Stimulated activated CD8-positive, alpha-beta memory T cell treated with anti-CD3 and anti-CD28 coated beads, Interleukin-12 subunit alpha, Interleukin-12 subunit beta, amount 100 ng/mL, for 24 hours (primary cell): Measurements from ENCODE around the gene BICD2.

Experiments used
- DNase-seq: peaks from one replicate; pipeline ENCODE4 v3.0.0-alpha.2; 2020; ENCODE audit errors: extremely low read depth

Gene BICD2

GRCh38 chr9:92714787-92715487, 49.7 kb downstream of the BICD2 start:
- no peak for DNase-seq

- no peak for DNase-seq
Observed at GRCh38 chr9:92714016-92714415, 50.6 kb downstream of the BICD2 start.

GRCh38 chr9:92713528-92713927, 51.1 kb downstream of the BICD2 start:
- DNase-seq: no peak

GRCh38 chr9:92712767-92713166, 51.9 kb downstream of the BICD2 start:
- DNase-seq: no peak

- DNase-seq: no peak
Observed at GRCh38 chr9:92711844-92712243, 52.8 kb downstream of the BICD2 start.

GRCh38 chr9:92711146-92711545, 53.5 kb downstream of the BICD2 start:
- DNase-seq: no peak

GRCh38 chr9:92710368-92710767, 54.3 kb downstream of the BICD2 start:
- DNase-seq: no peak

GRCh38 chr9:92709954-92710353, 54.7 kb downstream of the BICD2 start:
- no peak for DNase-seq

GRCh38 chr9:92709240-92709639, 55.4 kb downstream of the BICD2 start:
- no peak for DNase-seq

GRCh38 chr9:92707530-92707929, 57.1 kb downstream of the BICD2 start:
- no peak for DNase-seq

- DNase-seq: no peak
Observed at GRCh38 chr9:92706218-92706940, 58.3 kb downstream of the BICD2 start.

GRCh38 chr9:92704528-92704927, 60.1 kb downstream of the BICD2 start:
- DNase-seq: no peak

- DNase-seq: no peak
Observed at GRCh38 chr9:92696619-92697018, 68.0 kb downstream of the BICD2 start.

GRCh38 chr9:92686954-92687353, 77.7 kb downstream of the BICD2 start:
- DNase-seq: no peak

- DNase-seq: no peak
Observed at GRCh38 chr9:92685022-92685421, 79.6 kb downstream of the BICD2 start.

GRCh38 chr9:92682269-92682668, 82.4 kb downstream of the BICD2 start:
- DNase-seq: no peak

GRCh38 chr9:92680166-92681119, 84.2 kb downstream of the BICD2 start:
- no peak for DNase-seq

- DNase-seq: no peak
Observed at GRCh38 chr9:92679413-92680165, 85.0 kb downstream of the BICD2 start.

GRCh38 chr9:92671323-92671722, 93.3 kb downstream of the BICD2 start:
- DNase-seq: no peak

- DNase-seq: peak; percentile 95
Observed at GRCh38 chr9:92669890-92670708, 94.5 kb downstream of the BICD2 start, which contains the start of gene IPPK. Gene IPPK (minus strand): TSS chr9:92670131. CDS start chr9:92669988, 143 bp downstream.

- no peak for DNase-seq
Observed at GRCh38 chr9:92669527-92669889, 95.1 kb downstream of the BICD2 start.
